PC-3 (cell line): ENCODE measurements around the gene CRYGS. TPM values are rescaled to one million over a fixed set of nuclear protein-coding genes. Genes with fewer than 3 reads are reported as not detected.
A peak's percentile ranks its signal among the peaks of the same experiment; 100 is the strongest.

ENCODE experiments used
- ATAC-seq: fragments of 200-7000 bp; cut with Tn5 transposase; 2 replicates; pipeline ENCODE4 v1.9.1; 2020; ENCODE audit warnings: mild to moderate bottlenecking, moderate library complexity
- BruUV-seq: library from RNA; stranded (reverse); fragments of 400-500 nt; replicated peaks from 2 replicates; lab custom pipeline; 2021; lab: Mats Ljungman, UMichigan
- CTCF ChIA-PET: fragments of 300-600 bp; sonication (Branson Sonifier 250); formaldehyde crosslinking; loops from one replicate; lab custom pipeline; 2022; ENCODE audit warnings: antibody characterized with exemption; lab: Charles Lee
- POLR2A ChIA-PET: fragments of 300-600 bp; sonication (Branson Sonifier 250); formaldehyde crosslinking; loops from one replicate; lab custom pipeline; 2022; ENCODE audit warnings: antibody characterized with exemption; ENCODE audit not compliant: unreplicated experiment; lab: Charles Lee
- DNase-seq: peaks from one replicate; pipeline ENCODE4 v3.0.0-alpha.2; 2015
- H2AFZ ChIP-seq: fragments of 300-600 bp; sonication (generic); 2 replicates; pipeline ENCODE4 v1.6.0; 2016; ENCODE audit warnings: antibody characterized with exemption, low read length
- H3F3A ChIP-seq: fragments of 300-600 bp; sonication (generic); one replicate; pipeline ENCODE4 v1.6.0; 2017; ENCODE audit warnings: antibody characterized with exemption, low read length, control low read depth, mild to moderate bottlenecking; ENCODE audit not compliant: unreplicated experiment
- H3K27ac ChIP-seq: fragments of 300-600 bp; sonication (generic); 2 replicates; pipeline ENCODE4 v1.5.1; 2016; ENCODE audit warnings: mild to moderate bottlenecking, low read length
- H3K27me3 ChIP-seq: fragments of 300-600 bp; sonication (generic); 2 replicates; pipeline ENCODE4 v1.6.1; 2016; ENCODE audit warnings: low read length, mixed read lengths
- H3K36me3 ChIP-seq: fragments of 300-600 bp; sonication (generic); 2 replicates; pipeline ENCODE4 v1.6.1; 2016; ENCODE audit warnings: low read depth, mixed run types, low read length, mixed read lengths
- H3K4me1 ChIP-seq: fragments of 300-600 bp; sonication (generic); 2 replicates; pipeline ENCODE4 v1.5.1; 2016; ENCODE audit warnings: low read length; ENCODE audit not compliant: insufficient read depth
- H3K4me2 ChIP-seq: fragments of 300-600 bp; sonication (generic); 2 replicates; pipeline ENCODE4 v1.6.0; 2016; ENCODE audit warnings: low read length
- H3K4me3 ChIP-seq: fragments of 300-600 bp; sonication (generic); 2 replicates; pipeline ENCODE4 v1.5.1; 2016; ENCODE audit warnings: mild to moderate bottlenecking, low read length, mixed read lengths
- H3K79me2 ChIP-seq: fragments of 300-600 bp; sonication (generic); 2 replicates; pipeline ENCODE4 v1.6.1; 2017; ENCODE audit warnings: low read length, mixed read lengths
- H3K9ac ChIP-seq: fragments of 300-600 bp; sonication (generic); 2 replicates; pipeline ENCODE4 v1.6.0; 2016; ENCODE audit warnings: mild to moderate bottlenecking, low read length
- H3K9me2 ChIP-seq: fragments of 300-600 bp; sonication (generic); replicated peaks from 2 replicates; pipeline ENCODE4 v1.6.1; 2016; ENCODE audit warnings: mixed run types, low read length, mixed read lengths
- H3K9me3 ChIP-seq: fragments of 300-600 bp; sonication (generic); 2 replicates; pipeline ENCODE4 v1.6.1; 2016; ENCODE audit warnings: low read length, mixed read lengths
- H4K20me1 ChIP-seq: fragments of 300-600 bp; sonication (generic); 2 replicates; pipeline ENCODE4 v1.6.1; 2016; ENCODE audit warnings: low read length, mixed read lengths
- EZH2 ChIP-seq: fragments of 300-600 bp; sonication (generic); IDR thresholded peaks from one replicate; pipeline ENCODE4 v1.6.1; 2017; ENCODE audit warnings: antibody characterized with exemption, mild to moderate bottlenecking, low read length; ENCODE audit not compliant: unreplicated experiment
- EZH2phosphoT487 ChIP-seq: fragments of 300-600 bp; sonication (generic); IDR thresholded peaks from 2 replicates; pipeline ENCODE4 v1.6.1; 2018; ENCODE audit warnings: mild to moderate bottlenecking, antibody characterized with exemption, low read length, borderline replicate concordance
- intact Hi-C: fragments of 100-400 bp; cut with micrococcal nuclease; formaldehyde crosslinking; loops from 2 replicates; pipeline ENCODE4 v1.9.0; 2023
- total RNA-seq: library from RNA; depleted of rRNA; stranded (reverse); fragments of >200 nt; gene quantifications from 2 replicates; pipeline ENCODE4 v1.2.3, GENCODE V29; 2014
- TF ChIP-seq, protein P1 (sequence below): fragments of 300-600 bp; sonication (generic); conservative IDR thresholded peaks from 2 replicates; pipeline ENCODE4 v1.5.1; 2017; ENCODE audit warnings: antibody characterized with exemption, low read depth, mild to moderate bottlenecking, low read length

CRYGS gene
- total RNA-seq, 1 experiment from 2014 or later: 3.4 TPM

DNA sequence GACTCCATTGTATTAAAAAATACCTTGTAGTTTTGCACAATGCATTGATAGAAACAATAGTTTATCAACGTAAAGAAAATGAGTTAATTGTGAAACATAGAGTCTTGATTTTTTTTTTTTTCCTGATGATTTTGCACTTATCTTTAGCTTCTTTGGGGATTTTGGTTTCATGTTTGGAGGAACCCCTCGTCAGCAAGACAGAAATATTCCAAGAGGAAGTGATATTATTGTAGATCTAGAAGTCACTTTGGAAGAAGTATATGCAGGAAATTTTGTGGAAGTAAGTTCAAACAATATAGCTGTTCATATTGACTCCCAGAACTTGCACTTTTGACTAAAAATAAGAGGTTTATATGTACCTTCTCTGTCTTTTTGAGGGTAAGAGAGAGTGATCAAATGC, 33.3 kb upstream of the CRYGS start:
- POLR2A ChIA-PET: interaction anchor here (0.7 kb wide), 1 partner anchor 9 kb away, joined by 12 read pairs; no protein-coding TSS in a partner anchor
- BruUV-seq: no TSS peak
- no peak overlapping the region for H3K4me2 ChIP-seq

DNA sequence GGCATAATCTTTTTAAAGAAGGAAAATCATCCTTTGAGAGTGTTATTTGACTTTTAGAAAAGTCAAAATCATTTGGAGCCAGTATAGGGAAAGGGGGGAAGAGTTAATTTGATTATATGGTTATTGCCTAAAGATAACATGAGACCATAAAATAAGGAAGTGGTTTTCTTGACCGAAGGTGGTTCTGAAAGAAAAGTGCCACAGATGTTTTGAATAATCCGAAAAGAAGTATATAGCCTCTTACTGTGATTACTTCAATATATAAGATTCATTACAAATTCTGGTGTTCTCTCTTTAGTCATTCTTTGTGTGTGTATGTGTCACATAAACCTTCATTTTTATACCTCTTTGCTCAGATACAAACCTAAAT, 27.4 kb upstream of the CRYGS start:
- Histone ChIP-seq H2AFZ (no peak overlapping the region), H3K9ac (peak overlapping the region; percentile 91), H3K4me2 (peak overlapping the region; percentile 89), H3K4me3 (peak overlapping the region; percentile 92), H4K20me1 (peaks cover 14% of the 10 kb centered on the region; the same call in 1 of the 2 replicates), H3K27me3 (no peaks in the 10 kb centered on the region), H3F3A (no peaks in the 10 kb centered on the region), H3K4me1 (peaks cover 16% of the 10 kb centered on the region), H3K27ac (no peak overlapping the region), H3K9me2 (no peaks in the 10 kb centered on the region), H3K9me3 (no peaks in the 10 kb centered on the region), H3K79me2 (peaks cover 54% of the 10 kb centered on the region), H3K36me3 (peaks cover 43% of the 10 kb centered on the region)
- CTCF ChIA-PET: interaction anchor here (1.9 kb wide), 1 partner anchor 45 kb away, joined by 7 read pairs; no protein-coding TSS in a partner anchor
- ATAC-seq (no peak), DNase-seq (no peak)
- intact Hi-C loops: no loop called here
- POLR2A ChIA-PET: interaction anchor here (0.6 to 0.8 kb wide), 2 partner anchors 15 to 235 kb away, joined by 3 to 5 read pairs; no protein-coding TSS in a partner anchor
- BruUV-seq: no TSS peak
- TF ChIP-seq, protein P1, sequence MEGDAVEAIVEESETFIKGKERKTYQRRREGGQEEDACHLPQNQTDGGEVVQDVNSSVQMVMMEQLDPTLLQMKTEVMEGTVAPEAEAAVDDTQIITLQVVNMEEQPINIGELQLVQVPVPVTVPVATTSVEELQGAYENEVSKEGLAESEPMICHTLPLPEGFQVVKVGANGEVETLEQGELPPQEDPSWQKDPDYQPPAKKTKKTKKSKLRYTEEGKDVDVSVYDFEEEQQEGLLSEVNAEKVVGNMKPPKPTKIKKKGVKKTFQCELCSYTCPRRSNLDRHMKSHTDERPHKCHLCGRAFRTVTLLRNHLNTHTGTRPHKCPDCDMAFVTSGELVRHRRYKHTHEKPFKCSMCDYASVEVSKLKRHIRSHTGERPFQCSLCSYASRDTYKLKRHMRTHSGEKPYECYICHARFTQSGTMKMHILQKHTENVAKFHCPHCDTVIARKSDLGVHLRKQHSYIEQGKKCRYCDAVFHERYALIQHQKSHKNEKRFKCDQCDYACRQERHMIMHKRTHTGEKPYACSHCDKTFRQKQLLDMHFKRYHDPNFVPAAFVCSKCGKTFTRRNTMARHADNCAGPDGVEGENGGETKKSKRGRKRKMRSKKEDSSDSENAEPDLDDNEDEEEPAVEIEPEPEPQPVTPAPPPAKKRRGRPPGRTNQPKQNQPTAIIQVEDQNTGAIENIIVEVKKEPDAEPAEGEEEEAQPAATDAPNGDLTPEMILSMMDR: no peak
- TF ChIP-seq EZH2: no peak
- TF ChIP-seq EZH2phosphoT487: no peak

More for the DNA sequence above, 33.3 kb upstream of the CRYGS start:
- Histone ChIP-seq H3K27ac (no peak overlapping the region), H3K4me1 (no peaks in the 10 kb centered on the region), H3K27me3 (no peaks in the 10 kb centered on the region), H3F3A (no peaks in the 10 kb centered on the region), H3K36me3 (peaks cover 82% of the 10 kb centered on the region), H4K20me1 (0 out of 2 replicates have a peak, but pooled peaks cover 6% of the 10 kb centered on the region), H3K79me2 (peaks cover 14% of the 10 kb centered on the region), H3K9me3 (no peaks in the 10 kb centered on the region), H3K4me3 (no peak overlapping the region), H2AFZ (no peak overlapping the region), H3K9me2 (no peaks in the 10 kb centered on the region), H3K9ac (no peak overlapping the region)
- DNase-seq (no peak), ATAC-seq (no peak)
- intact Hi-C loops: no loop called here
- TF ChIP-seq EZH2: no peak
- no peak for TF ChIP-seq EZH2phosphoT487
- TF ChIP-seq, protein P1: no peak
- CTCF ChIA-PET: interaction anchor here (0.6 kb wide), 1 partner anchor 13 kb away, joined by 12 read pairs; no protein-coding TSS in a partner anchor
